AG04449 (cell line): Measurements from ENCODE around the gene KLRF1.

Experiments used
- CTCF ChIA-PET: fragments of 350-600 bp; formaldehyde crosslinking; extraction: SDS; loops from one replicate; lab custom pipeline; 2021; ENCODE audit warnings: antibody characterized with exemption; lab: Yijun Ruan, JAX
- POLR2A ChIA-PET: fragments of 400-600, 350-600 bp; formaldehyde crosslinking; extraction: SDS; loops from one replicate; lab custom pipeline; 2020; ENCODE audit warnings: antibody characterized with exemption, inconsistent platforms; lab: Yijun Ruan, JAX
- DNase-seq: peaks from one replicate; pipeline ENCODE4 v3.0.0-alpha.2; 2010; ENCODE audit warnings: low read depth, low spot score
- H3K4me3 ChIP-seq: 2 replicates; pipeline ENCODE4 v1.5.1; 2011; ENCODE audit warnings: low read depth, mild to moderate bottlenecking, control low read depth, low read length
- CTCF ChIP-seq: IDR thresholded peaks from one replicate; pipeline ENCODE4 v1.5.1; 2011; ENCODE audit warnings: mild to moderate bottlenecking, moderate library complexity, low read length, control low read depth, inconsistent platforms; ENCODE audit not compliant: insufficient read depth; ENCODE audit errors: missing control alignments

KLRF1 gene

GRCh38 chr12:9881246-9881645 lies 54.0 kb downstream of the KLRF1 start, which contains the start of gene KLRF2:
Gene KLRF2, plus strand, starts transcription at chr12:9881489. Its CDS starts 107 bp downstream, at chr12:9881596.
- POLR2A ChIA-PET, result no interaction called here
- no peak for DNase-seq
- TF ChIP-seq CTCF, result no peak
- CTCF ChIA-PET, result no interaction called here
- H3K4me3 ChIP-seq, result no peak within 1 kb of the TSS

DNA sequence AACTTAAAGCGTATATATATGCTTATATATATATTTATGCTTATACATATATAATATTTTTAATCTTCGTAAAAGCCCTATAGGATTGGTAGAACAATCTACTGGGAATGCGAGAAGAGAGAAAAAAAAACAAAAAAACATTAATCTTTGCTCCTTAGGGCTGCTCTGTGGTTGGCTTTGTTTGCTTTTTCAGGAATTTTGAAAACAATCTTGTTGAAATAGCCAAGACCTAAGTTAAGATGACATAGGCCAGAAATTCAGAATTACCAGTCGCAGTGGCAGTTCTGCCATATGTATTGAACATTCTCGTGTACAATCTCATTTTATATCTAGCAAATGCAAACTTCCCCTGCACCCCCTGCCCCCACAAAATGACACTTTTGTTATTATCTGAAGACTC lies 54.7 kb downstream of the KLRF1 start:
- CTCF ChIA-PET, result no interaction called here
- no peak overlapping the region for H3K4me3 ChIP-seq
- no peak for DNase-seq
- POLR2A ChIA-PET, result no interaction called here
- TF ChIP-seq CTCF, result no peak

GRCh38 chr12:9883175-9883574 lies 55.9 kb downstream of the KLRF1 start:
- no peak for DNase-seq
- H3K4me3 ChIP-seq, result no peak overlapping the region
- ChIA-PET POLR2A (no interaction called here), CTCF (no interaction called here)
- TF ChIP-seq CTCF, result no peak

- CTCF ChIA-PET, result no interaction called here
- H3K4me3 ChIP-seq, result no peak overlapping the region
- no peak for TF ChIP-seq CTCF
- POLR2A ChIA-PET, result no interaction called here
- no peak for DNase-seq
These were observed 61.5 kb downstream of the KLRF1 start for GRCh38 chr12:9888665-9889273.
